Measurements from ENCODE around the gene TTBK2.
"Not testable (repeated sequence)": the region's sequence is repeated elsewhere in the genome, so short reads cannot be mapped to it uniquely, and the experiment has no call there.

Gene TTBK2

GRCh38 chr15:42903388-42904324, 16.9 kb downstream of the TTBK2 start:
- DNase-seq, result no peak

DNA sequence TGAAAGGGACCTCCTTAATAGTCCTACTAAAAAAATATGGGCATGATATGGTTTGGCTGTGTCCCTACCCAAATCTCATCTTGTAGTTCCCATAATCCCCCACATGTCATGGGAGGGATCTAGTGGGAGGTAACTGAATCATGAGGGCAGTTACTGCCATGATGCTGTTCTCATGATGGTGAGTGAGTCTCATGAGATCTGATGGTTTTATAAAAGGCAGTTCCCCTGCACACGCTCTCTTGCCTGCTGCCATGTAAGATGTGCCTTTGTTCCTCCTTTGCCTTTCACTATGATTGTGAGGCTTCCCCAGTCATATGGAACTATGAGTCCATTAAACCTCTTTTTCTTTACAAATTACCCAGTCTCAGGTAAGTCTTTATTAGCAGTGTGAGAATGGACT, 26.7 kb downstream of the TTBK2 start:
- DNase-seq, result not testable (repeated sequence)

- no peak for DNase-seq
These were observed 29.0 kb downstream of the TTBK2 start for GRCh38 chr15:42891569-42891968.

- DNase-seq, result no peak
These were observed 30.2 kb downstream of the TTBK2 start for GRCh38 chr15:42890161-42890913.

DNA sequence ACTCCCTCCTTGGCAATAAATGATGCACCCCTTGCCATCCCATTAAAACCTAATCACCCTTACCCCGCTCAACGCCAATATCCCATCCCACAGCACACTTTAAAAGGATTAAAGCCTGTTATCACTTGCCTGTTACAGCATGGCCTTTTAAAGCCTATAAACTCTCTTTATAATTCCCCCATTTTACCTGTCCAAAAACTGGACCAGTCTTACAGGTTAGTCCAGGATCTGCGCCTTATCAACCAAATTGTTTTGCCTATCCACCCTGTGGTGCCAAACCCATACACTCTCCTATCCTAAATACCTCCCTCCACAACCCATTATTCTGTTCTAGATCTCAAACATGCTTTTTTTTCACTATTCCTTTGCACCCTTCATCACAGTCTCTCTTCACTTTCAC, 33.2 kb downstream of the TTBK2 start:
- not testable (repeated sequence) for DNase-seq

DNA sequence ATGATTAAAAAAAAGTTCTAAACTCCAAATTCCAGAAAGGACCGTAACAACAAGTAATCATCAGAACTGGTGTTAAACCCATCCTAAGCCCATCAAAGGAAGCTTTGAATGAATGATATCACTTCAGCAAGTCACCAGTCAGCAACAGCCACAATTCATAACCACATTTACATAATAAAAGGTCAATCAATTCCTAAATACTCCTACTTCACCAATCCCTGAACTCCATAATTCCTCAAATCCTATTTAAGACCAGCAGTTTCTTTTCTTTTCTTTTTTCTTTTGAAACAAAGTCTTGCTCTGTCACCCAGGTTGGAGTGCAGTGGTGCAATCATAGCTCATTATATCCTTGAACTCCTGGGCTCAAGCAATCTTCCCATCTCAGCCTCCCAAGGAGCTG, 40.5 kb downstream of the TTBK2 start:
- DNase-seq, result no peak

DNA sequence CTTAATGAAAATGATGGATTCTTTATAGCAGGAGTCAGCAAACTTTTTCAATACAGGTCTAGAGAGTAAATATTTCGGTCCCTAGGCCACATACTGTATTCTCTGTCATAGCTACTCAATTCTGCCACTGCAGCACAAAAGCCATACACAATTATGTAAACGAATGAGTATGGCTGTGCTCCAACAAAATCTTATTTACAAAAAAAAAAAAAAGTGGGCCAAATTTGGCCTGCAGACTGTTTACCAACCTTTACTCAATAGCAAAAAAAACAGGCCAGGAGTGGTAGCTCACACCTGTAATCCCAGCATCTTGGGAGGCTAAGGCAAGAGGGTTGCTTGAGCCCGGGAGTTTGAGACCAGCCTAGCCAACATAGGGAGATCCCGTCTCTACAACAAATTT, 41.1 kb downstream of the TTBK2 start:
- DNase-seq, result no peak

DNA sequence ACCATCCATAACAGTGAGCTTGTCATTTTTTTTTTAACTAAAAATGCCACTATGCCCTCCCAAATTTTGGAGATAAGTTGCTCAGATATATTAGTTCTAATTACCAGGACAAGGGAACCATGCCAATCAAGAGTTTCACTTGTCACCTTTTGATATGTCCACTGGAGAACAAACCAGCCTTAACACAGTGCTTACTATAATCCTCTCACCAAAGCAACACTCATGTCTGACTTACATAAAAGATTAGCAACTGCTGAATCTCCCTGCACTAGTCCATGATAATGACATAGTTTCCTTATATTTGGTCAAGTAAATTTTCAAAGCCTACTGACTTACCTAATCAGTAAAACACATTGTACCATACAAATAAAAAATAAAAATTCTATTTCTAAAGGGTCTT, 44.4 kb downstream of the TTBK2 start:
- no peak for DNase-seq

- no peak for DNase-seq
These were observed 51.9 kb downstream of the TTBK2 start for GRCh38 chr15:42868683-42869082.

DNA sequence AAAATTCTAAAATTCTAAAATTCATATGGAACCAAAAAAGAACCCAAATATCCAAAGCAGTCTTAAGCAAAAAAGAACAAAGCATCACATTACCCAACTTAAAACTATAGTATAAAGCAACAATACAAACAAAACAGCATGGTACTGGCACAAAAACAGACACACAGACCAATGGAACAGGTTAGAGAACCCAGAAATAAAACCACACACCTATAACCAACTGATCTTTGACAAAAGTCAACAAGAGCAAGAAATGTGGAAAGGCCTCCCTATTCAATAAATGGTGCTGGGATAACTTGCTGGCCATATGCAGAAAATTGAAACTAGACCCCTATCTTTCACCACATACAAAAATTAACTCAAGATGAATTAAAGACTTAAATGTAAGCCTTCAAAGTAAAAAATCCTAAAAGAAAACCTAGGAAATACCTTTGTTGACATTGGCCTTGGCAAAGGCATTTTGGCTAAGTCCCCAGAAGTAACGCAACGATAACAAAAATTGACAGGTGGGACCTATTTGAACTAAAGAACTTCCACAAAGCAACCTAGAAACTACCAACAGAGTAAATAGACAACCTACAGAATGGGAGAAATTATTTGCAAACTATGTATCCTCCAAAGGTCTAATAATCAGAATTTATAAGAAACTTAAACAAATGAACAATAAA, 56.9 kb downstream of the TTBK2 start:
- DNase-seq, result no peak

- no peak for DNase-seq
These were observed 61.4 kb downstream of the TTBK2 start for GRCh38 chr15:42858999-42859789.

DNA sequence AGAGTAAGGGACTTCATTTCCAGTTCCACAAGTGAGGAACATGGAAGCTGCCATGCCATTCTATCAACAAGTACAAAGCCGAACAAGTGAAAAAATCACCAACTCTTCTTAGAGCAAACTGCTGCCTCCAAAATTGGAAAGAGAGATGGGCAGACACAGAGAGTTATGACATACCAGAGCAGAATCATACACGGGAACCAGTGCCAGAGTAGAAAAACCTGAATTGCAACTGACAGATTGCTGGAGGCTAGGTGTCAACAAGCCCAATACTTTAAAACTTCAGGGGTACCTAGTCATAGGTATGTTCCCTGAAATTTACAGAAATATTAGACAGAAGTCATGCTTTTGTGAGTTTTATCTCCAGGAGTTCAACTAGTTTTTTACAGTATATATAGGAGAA, 62.0 kb downstream of the TTBK2 start:
- no peak for DNase-seq

- no peak for DNase-seq
These were observed 66.0 kb downstream of the TTBK2 start for GRCh38 chr15:42854576-42854975.

- DNase-seq, result no peak
These were observed 70.7 kb downstream of the TTBK2 start for GRCh38 chr15:42849836-42850235.

DNA sequence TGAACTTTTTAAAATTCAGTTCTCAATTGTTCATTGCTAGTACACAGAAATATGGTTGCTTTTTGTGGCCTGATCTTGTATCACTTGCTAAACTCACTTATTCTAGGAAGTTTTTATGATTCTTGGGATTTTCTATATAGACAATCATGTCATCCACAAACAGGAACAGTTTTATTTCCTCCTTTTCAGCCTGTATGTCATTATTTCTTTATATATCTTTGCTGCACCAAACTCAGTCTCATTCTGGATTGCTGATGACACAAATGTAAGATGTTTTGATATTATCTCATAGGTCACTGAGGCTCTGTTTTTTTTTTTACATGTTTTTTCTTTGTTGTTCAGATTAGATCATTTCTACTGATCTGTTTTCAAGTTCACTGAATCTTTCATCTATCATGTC, 71.7 kb downstream of the TTBK2 start:
- no peak for DNase-seq

DNA sequence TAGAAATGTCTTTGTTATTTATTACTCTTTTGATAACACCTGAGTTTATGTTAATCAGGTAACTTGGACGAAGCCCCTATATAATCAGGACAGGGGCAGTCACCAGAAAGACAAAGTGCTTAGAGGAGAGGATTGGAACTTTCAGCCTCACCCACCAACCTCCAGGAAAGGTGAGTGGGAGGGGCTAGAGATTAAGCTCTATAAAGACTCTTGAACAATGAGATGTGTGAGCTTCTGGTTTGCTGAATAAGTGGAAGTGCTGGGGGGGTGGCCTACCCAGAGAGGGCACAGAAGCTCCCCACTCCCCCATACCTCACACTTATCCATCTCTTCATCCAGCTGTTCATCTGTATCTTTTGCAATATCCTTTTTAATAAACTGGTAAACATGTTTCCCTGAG, 73.9 kb downstream of the TTBK2 start:
- no peak for DNase-seq

GRCh38 chr15:42845581-42845980, 75.0 kb downstream of the TTBK2 start:
- no peak for DNase-seq

GRCh38 chr15:42843699-42844098, 76.9 kb downstream of the TTBK2 start:
- no peak for DNase-seq

GRCh38 chr15:42836251-42836650, 84.3 kb downstream of the TTBK2 start:
- DNase-seq, result no peak

DNA sequence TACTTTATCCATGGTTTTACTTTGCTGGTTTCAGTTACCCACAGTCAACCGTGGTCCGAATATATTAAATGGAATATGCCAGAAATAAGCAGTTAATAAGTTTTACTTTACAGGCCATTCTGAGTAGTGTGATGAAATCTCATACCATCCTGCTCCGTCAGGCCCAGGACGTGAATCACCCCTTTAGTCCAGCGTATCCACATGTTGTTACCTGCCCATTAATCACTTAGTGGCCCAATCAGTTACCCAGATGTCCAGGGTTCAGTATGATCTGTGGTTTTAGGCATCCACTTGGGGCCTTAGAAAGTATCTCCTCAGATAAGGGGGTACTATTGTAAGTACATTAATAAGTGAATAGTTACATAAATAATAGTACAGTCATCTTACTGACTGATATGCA, 88.0 kb downstream of the TTBK2 start:
- no peak for DNase-seq

GRCh38 chr15:42826251-42826890, 94.2 kb downstream of the TTBK2 start:
- no peak for DNase-seq

- no peak for DNase-seq
These were observed 95.0 kb downstream of the TTBK2 start for GRCh38 chr15:42825599-42825998.
